Kidney epithelial cell (primary cell): Measurements from ENCODE around the gene MAN1A1. TPM values are rescaled to one million over a fixed set of nuclear protein-coding genes. Genes with fewer than 3 reads are reported as not detected.
A peak's percentile ranks its signal among the peaks of the same experiment; 100 is the strongest.

Source experiments
- DNase-seq: peaks from one replicate; pipeline ENCODE4 v3.0.0-alpha.2; 2010; ENCODE audit warnings: low read depth
- H3K27me3 ChIP-seq: 2 replicates; pipeline ENCODE4 v1.6.0; 2011; ENCODE audit warnings: low read length; ENCODE audit not compliant: control insufficient read depth, insufficient read depth
- H3K36me3 ChIP-seq: 2 replicates; pipeline ENCODE4 v1.5.1; 2011; ENCODE audit warnings: low read length; ENCODE audit not compliant: control insufficient read depth, insufficient read depth
- H3K4me3 ChIP-seq: 2 replicates; pipeline ENCODE4 v1.5.1; 2011; ENCODE audit warnings: low read depth, mild to moderate bottlenecking, control low read depth, low read length
- total RNA-seq: library from RNA; depleted of rRNA; stranded (reverse); fragments of >200 nt; gene quantifications from 2 replicates; pipeline ENCODE4 v1.2.3, GENCODE V29; 2015
- TF ChIP-seq, protein P1 (sequence below): IDR thresholded peaks from 2 replicates; pipeline ENCODE4 v1.5.1; 2011; ENCODE audit warnings: mild to moderate bottlenecking, moderate library complexity, low read length, control low read depth, inconsistent platforms; ENCODE audit not compliant: insufficient read depth, poor library complexity, severe bottlenecking

MAN1A1 gene
- total RNA-seq, 1 donor from 2014 or later = 15.0 TPM

DNA sequence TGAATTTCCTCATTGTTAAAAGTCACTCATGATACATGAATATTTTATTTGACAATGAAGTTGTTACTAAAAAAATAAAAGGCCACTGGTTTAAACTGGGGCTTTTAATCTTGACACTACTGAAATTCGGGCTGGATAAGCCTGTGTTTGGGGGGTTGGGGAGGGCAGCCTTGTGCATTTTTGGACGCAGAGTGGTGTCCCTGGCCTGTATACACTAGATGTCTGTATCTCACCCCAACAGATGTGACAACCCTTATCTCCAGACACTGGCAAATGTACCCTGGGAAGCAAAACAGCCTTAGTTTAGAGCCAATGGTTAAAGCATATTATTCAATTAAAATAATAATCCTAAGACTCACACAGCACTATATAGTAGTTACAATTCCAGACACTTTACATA, 24.8 kb downstream of the MAN1A1 start:
- no peak for DNase-seq
- Histone ChIP-seq H3K36me3 (no peaks in the 10 kb centered on the region), H3K4me3 (no peak overlapping the region), H3K27me3 (no peaks in the 10 kb centered on the region)
- TF ChIP-seq, protein P1, sequence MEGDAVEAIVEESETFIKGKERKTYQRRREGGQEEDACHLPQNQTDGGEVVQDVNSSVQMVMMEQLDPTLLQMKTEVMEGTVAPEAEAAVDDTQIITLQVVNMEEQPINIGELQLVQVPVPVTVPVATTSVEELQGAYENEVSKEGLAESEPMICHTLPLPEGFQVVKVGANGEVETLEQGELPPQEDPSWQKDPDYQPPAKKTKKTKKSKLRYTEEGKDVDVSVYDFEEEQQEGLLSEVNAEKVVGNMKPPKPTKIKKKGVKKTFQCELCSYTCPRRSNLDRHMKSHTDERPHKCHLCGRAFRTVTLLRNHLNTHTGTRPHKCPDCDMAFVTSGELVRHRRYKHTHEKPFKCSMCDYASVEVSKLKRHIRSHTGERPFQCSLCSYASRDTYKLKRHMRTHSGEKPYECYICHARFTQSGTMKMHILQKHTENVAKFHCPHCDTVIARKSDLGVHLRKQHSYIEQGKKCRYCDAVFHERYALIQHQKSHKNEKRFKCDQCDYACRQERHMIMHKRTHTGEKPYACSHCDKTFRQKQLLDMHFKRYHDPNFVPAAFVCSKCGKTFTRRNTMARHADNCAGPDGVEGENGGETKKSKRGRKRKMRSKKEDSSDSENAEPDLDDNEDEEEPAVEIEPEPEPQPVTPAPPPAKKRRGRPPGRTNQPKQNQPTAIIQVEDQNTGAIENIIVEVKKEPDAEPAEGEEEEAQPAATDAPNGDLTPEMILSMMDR = no peak

DNA sequence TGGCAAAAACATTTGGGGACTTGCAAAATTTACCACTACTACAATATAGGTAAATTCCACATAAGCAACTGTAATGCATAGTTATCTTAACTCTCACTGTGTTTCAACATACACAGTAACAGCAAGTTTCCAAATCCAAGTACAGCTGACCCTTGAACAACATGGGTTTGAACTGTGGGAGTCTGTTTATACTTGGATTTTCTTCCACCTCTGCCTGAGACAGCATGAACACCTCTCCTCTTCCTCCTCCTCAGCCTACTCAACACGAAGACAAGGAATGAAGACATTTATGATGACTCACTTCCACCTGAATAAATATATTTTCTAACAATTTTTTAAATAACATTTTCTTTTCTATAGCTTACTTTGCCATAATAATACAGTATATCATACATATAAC, 25.6 kb downstream of the MAN1A1 start:
- no peaks in the 10 kb centered on the region for H3K36me3 ChIP-seq
- TF ChIP-seq, protein P1 = no peak
- H3K27me3 ChIP-seq = no peaks in the 10 kb centered on the region
- no peak overlapping the region for H3K4me3 ChIP-seq
- no peak for DNase-seq

DNA sequence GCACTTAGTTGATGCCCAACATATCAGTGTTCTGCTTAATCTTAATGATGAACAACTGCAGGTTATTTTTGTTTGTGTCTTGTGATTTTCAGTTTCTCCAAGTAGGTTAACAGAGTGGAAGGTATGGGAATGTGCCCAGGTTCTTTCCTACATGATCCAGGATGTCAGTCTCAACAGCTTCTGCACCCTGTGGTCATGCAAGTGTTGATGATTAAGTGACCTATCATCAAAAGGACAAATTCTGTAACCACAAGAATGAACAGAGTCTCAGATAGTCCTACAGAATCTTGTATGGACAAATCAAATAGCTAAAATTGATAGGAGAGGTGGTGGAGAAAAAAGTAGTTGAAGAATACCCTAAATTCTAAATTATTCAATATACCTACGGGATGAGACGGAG, 26.1 kb downstream of the MAN1A1 start:
- Histone ChIP-seq H3K27me3 (no peaks in the 10 kb centered on the region), H3K4me3 (no peak overlapping the region), H3K36me3 (no peaks in the 10 kb centered on the region)
- TF ChIP-seq, protein P1 = no peak
- peak; percentile 28 for DNase-seq

DNA sequence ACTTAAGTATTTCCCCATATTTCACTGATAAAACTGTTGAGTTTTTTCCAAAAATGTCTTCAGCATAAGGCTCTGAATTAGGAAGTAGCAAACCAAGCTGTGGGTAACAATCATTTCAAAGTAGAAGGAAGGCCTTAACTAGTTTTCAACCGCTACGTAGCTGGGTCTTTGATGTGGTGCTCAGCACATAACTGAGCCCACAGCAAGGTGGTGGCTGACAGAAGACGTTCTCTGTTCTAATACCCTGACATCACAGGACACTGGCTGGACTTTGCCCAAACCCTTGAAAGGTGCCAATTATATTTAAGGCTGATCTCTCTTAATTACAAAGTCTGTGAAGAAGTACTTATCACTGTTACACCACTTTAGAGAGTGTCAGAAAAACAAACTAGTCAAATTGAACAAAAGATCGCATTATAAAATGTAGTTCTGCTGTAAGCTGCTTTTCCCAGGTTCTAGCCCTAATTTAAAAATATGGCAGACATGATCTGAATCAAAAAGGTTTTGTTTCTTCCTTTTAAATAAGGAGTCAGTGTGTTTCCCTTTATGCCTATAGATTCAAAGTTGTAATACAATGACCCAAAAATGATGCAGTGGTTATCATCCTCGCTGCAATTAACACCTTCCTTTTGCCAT, 26.7 kb downstream of the MAN1A1 start:
- Histone ChIP-seq H3K4me3 (no peak overlapping the region), H3K36me3 (no peaks in the 10 kb centered on the region), H3K27me3 (no peaks in the 10 kb centered on the region)
- TF ChIP-seq, protein P1 = no peak
- no peak for DNase-seq

DNA sequence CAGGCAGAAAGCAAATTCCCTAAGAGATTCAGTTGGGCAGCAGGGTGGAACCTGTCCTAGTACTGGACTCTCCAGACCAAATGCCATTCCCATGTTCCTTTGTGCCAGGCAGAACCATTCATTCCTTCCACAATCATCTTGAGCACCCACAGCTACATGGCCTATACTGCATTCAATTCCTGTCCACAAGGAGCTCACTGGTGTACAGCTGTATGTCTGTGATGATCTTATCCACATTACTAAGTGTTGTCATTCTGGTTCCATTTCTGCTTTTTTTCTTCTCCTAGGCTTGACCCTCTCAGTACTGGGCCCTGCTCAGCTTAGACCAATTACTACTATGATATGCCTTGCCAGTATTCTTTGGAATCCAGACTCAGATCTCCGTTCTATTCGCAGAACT, 27.5 kb downstream of the MAN1A1 start:
- TF ChIP-seq, protein P1 = no peak
- Histone ChIP-seq H3K36me3 (no peaks in the 10 kb centered on the region), H3K4me3 (no peak overlapping the region), H3K27me3 (no peaks in the 10 kb centered on the region)
- DNase-seq = no peak

DNA sequence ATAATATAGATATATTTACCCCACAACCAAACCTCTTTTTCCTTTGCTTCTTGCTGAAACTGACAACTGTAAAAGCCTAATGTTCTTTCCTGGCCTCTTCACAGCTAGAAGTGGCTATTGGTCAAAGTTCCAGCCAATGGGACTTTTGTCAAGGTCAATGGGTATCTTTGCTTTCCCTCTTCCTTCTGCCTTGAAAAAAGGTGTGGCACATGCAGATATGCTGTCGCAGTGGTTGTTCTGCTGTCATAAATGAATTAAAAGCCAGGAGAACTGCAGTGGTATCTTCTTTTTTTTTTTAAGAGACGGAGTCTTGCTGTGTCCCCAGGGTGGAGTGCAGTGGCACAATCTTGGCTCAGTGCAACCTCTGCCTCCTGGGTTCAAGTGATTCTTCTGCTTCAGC, 29.9 kb downstream of the MAN1A1 start:
- Histone ChIP-seq H3K27me3 (no peaks in the 10 kb centered on the region), H3K4me3 (no peak overlapping the region), H3K36me3 (no peaks in the 10 kb centered on the region)
- TF ChIP-seq, protein P1 = no peak
- DNase-seq = no peak
